Skeletal muscle cell (primary cell): ENCODE data around the gene ALG9.

Experiments used
- DNase-seq: peaks from one replicate; pipeline ENCODE4 v3.0.0-alpha.2; 2010; ENCODE audit warnings: low read depth
- H3K4me3 ChIP-seq: 2 replicates; pipeline ENCODE4 v1.5.1; 2011; ENCODE audit warnings: low read depth, mild to moderate bottlenecking, control low read depth, low read length, moderate library complexity

ALG9 gene, protein sequence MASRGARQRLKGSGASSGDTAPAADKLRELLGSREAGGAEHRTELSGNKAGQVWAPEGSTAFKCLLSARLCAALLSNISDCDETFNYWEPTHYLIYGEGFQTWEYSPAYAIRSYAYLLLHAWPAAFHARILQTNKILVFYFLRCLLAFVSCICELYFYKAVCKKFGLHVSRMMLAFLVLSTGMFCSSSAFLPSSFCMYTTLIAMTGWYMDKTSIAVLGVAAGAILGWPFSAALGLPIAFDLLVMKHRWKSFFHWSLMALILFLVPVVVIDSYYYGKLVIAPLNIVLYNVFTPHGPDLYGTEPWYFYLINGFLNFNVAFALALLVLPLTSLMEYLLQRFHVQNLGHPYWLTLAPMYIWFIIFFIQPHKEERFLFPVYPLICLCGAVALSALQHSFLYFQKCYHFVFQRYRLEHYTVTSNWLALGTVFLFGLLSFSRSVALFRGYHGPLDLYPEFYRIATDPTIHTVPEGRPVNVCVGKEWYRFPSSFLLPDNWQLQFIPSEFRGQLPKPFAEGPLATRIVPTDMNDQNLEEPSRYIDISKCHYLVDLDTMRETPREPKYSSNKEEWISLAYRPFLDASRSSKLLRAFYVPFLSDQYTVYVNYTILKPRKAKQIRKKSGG

DNA sequence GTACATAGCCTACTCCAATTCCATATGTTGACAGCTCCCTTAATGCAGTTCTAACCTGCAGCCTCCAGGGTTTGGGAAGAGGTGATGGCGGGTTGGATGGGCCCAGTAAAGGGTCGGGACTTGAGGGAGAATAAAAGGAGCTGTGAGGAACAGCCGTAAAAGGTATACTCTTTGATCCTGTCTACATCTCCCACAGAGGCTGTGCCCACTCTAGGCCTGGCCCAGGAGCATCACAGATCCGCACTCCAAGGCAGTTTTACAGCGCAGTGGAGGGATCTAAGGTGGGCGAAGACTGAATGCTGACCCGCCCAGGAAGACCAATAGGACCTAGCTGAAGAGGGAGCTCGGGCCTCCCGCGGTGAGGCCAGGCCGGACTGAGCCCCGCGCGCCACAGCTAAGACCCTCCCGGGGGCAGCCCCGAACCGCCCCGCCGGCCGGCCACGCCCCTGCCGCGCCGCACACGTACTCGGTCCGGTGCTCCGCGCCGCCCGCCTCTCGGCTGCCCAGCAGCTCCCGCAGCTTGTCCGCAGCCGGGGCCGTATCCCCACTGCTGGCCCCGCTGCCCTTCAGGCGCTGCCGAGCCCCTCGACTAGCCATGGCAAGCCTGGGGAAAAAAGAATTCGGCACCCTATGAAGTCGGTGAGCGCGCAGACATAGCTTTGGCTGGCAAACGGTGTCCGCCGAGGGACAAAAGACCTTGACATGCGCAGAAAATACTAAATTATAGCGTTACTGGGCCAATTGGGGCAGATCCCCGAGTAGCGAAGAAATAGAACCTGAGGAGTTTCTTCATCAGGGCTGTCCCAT is at the start of gene ALG9:
TSS of gene ALG9 (minus strand) at position 696 of the 807 bp plus-strand sequence. CDS start at position 597, 99 bp downstream.
- H3K4me3 ChIP-seq, result peak within 1 kb of the TSS; percentile 71
- DNase-seq, result peak; percentile 70

DNA sequence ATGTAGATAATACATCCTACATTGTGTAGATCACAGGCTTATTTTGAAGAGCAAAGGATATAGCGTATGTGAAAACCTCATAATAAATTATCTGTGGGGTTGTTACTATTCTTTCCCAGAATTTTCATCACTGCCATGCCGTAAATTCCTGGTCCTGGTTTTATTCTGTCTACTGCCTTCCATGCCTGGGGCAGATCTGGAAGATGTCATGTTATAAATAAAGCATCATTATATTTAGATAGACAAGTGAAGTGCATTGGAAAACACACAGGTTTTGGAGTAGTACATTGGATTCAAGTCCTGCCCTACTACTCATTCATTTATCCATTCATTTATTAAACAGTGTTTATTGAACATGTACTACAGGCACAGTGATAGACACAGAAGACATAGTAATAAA is 49.5 kb upstream of the ALG9 start:
- H3K4me3 ChIP-seq, result no peak overlapping the region
- no peak for DNase-seq

DNA sequence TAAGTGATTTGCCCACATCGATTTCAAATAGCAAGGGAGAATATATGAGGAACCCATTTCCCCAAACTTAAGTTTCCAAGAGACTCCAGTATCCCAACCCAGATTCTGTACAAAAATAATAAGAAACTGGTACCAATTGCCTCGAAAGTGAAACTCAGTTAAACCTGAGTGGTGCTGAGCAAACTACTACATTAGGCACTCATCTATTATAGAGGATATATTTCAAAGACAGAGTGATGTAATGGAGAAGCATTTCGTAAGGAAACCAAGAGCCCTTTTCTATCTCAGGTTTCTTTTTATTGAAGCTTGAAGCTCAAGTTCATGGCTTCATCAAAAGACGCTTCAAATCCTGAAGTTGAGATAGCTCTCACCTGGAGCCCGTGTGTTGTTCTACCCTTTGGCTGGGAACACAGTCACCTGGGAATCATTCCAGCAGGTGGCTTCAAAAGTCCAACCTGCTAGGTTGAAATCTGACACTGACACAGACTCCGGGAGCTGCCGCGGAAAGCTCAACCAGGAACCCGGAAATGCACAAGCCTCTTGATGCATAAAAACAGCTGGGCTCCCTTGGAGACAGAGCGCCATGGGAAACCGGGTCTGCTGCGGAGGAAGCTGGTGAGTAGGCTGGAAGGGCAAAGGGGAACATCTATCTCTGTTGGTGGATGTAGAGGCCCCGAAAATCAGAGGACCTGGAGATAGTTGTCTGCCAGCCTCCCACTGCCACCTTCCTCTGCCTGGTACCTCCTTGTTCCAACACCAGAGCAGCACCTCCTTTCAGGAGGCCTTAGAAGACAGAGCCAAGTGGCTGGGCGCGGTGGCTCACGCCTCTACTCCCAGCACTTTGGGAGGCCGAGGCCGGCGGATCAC is 47.2 kb upstream of the ALG9 start, which contains the start of gene C11orf52:
TSS of gene C11orf52 (plus strand) at position 524 of the 867 bp plus-strand sequence. CDS start at position 584, 60 bp downstream.
- DNase-seq, result no peak
- H3K4me3 ChIP-seq, result no peak within 1 kb of the TSS

DNA sequence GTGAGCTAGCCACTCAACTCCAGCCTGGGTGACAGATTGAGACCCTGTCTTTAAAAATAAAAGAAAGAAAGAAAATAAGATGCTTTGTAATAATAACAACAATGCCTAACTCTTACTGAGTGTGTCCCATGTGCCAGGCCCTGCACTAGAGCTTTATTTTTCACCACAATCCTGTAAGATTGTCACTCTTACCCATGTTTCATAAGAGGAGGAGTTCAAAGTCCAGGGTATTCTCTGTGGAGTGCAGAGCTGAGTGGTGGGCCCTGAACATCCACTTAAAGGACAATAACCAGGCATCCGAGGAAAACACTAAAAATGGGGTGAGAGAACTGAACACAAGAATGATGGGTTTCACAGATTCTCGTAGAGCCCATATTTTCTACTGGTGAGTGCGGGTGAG is 46.4 kb upstream of the ALG9 start:
- no peak for DNase-seq
- H3K4me3 ChIP-seq, result no peak overlapping the region

DNA sequence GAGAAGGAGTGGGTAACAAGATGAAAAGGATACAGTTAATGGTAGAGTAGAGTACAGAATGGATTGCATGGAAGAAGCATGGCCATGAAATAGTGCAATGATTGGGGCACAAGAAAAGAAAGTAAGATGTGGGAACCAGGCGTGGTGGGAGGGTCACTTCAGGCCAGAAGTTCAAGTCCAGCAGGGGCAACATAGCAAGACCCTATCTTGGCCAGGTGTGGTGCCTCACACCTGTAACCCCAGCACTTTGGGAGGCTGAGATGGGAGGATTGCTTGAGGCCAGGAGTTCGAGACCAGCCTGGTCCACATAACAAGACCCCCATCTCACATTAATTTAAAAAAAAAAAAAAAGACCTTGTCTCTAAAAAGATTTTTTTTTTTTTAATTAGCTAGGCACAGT is 45.9 kb upstream of the ALG9 start:
- DNase-seq, result no peak
- H3K4me3 ChIP-seq, result no peak overlapping the region

DNA sequence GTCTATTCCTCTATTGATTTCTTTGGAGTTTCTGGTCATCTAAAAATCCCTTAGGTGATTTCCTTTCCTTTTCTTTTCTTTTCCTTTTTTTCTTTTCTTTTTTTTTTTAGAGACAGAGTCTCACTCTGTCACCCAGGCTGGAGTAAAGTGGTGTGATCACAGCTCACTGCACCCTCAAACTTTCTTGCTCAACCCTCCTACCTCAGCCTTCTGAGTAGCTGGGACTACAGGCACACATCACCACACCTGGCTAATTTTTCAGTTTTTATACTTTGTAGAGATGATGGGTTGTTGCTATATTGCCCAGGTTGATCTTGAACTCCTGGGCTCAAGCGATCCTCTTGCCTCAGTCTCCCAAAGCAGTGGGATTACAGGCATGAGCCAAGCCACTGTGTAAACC is 45.4 kb upstream of the ALG9 start:
- DNase-seq, result no peak

DNA sequence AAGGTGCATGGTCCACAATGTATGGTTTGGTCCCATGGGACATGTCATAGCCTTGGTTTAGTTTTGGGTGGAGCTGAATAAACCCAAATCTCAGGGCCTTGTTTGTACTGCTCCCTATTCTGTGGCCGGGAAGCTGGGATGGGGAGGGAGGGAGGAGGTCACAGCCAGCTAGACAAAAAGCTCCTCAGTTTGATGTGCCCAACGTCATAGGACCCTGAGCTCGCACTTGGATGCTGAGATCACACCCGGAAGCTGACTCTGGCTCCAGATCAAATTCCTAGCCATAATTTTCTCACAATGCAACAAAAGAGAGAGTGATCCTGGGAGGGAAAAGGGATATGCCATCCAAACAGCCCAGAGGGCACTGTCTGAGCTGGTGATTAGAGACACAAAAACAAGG is 42.6 kb upstream of the ALG9 start:
- no peak for DNase-seq
- H3K4me3 ChIP-seq, result no peak overlapping the region

More for the DNA sequence above, 45.4 kb upstream of the ALG9 start:
- no peak overlapping the region for H3K4me3 ChIP-seq

DNA sequence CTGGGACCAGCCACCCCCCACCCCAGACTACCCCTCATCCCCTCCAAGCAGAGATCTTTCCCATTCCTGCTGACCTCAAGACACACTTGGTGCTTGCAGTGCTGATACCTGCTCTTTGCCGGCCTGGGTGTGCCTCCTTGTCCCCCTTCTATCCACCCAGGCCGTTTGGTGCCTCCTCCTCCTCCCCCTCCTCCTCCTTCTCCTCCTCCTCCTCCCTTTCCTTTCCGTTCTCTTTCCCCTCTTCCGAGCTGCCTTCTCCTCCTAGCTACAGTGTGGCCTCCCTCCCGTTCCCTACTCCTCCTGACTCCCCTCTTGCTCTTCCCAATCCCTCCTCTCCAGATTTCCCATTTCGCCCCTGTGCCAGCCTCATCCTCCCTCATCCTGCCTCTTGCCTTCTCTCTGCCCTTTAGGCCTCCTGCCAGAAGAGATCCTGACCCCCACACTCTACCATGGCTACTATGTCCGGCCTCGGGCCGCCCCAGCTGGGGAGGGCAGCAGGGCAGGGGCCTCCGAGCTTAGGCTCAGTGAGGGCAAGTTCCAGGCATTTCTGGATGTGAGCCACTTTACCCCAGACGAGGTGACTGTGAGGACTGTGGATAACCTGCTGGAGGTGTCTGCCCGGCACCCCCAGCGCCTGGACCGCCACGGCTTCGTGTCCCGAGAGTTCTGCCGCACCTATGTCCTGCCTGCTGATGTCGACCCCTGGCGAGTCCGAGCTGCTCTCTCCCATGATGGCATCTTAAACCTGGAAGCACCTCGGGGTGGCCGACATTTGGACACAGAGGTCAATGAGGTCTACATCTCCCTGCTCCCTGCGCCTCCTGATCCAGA is 41.9 kb upstream of the ALG9 start:
- H3K4me3 ChIP-seq, result peak overlapping the region; percentile 14
- no peak for DNase-seq

DNA sequence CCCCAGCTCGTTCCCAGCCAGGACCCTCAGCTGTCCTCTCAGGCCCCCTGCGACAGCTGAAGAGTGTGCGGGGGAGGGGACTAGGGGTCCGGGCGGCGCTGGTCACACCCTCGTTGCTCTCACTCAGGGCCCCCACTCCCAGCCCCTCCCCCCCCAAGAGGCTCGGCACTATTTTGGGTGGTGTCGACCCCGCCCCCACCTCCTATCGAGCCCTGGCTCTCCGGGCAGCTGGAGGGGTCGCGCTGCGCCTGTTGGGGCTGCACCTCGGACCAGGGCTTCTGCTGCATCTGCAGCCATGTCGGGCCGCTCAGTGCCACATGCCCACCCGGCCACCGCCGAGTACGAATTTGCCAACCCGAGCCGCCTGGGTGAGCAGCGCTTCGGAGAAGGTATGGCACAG is 41.2 kb upstream of the ALG9 start, which contains the start of gene HSPB2:
TSS of gene HSPB2 (plus strand) at position 200 of the 400 bp plus-strand sequence. CDS start at position 296, 96 bp downstream.
- H3K4me3 ChIP-seq, result peak within 1 kb of the TSS; percentile 14
- no peak for DNase-seq

DNA sequence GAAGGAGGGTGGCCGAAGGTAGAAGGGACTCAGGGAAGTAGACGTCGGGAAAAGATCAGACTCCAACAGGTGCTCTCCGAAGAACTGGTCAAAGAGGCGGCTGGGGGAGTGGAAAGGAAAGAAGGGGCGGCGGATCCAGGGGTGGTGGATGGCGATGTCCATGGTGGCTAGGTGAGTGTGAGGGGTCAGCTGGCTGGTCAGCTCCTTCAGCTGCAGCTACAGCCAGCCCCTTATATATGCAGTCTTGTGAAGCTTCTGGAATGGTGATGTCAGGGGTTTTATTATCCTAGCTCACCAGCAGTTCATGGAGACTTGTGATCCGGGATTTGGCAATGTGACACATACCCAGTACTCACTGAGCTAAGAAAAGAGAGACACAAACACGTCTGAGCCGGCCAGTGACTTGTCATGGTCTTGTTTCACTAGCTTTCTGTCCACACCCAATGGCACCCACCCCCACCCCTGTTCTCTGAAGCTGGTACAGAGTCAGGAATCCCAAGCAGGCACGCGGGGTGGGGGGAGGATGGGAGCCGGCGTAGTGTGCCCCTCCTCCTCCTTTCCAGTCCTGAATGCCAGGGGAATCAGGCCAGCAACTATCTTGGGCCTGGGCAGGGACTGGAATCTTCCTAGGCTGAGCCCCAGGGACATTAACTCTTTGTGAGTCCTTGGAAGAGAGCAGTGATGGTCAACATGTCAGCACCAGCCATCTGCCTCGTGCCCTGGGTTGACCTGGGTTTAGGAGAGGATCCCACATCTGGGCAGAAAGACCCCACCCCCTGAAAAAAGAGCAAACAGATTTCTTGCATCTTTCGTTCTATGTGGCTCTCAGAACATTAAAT is 40.4 kb upstream of the ALG9 start, which contains the start of gene CRYAB:
TSS of gene CRYAB (minus strand) at position 208 of the 839 bp plus-strand sequence. CDS start at position 162, 46 bp downstream.
- peak; percentile 85 for DNase-seq
- H3K4me3 ChIP-seq, result peak within 1 kb of the TSS; percentile 10

DNA sequence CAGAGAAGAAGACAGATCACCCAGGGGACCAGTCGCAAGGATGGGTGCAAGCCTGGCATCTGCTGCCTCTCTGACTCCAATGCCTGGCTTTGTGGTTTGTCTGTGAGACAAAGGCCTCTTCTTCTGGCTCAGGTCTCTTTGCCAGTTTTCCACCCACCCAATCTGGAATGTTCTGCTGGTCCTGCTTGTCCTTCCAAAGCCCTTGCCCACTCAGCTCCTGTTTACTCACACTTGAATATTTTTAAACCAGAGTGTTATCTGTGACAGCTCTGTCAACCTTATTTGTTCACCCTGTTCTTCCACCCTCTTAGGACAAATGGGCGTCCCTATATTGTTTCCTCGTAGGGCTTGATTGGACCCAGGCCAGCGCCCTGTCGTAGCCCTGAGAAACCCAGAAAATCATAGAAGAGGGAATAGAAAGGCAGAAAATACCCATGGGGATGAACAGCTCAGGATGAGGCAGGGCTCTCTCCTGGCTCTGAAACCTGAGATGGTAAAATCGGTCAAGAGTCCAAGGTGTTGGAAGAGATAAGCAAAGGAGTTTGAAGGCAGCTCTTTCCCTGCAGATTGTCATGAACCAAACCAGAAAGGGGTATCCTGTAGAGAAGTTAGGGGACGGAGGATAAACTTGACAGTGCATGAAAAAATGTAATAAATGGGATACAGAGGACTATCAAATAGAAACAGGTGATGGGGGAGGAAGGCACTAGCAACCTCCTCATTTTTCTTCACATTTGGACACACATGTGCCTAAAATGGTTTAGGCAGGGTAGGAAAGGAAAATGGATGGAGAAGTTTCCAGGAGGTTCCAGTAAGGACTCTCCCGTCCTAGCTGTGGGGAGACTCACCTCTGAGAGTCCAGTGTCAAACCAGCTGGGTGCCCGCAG is 39.5 kb upstream of the ALG9 start:
- peak overlapping the region; percentile 1 for H3K4me3 ChIP-seq
- DNase-seq, result no peak

DNA sequence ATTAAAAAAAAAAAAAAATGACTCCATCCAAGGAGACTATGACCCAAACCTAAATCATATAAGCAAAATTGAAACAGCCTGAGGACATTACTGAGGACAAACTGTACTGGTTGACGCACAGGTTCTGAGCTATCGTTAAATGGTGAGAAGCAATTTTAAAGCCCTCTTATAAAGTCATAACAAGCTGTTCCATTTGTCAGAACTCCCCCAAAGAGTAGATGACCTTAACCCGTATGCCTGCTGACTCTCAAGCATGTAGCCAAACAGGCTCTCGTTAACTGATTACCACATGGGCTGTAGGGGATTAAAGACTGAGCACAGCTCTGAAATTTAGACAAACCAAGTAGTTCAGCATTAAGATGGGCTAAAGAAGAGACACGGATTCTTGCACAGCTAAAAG is 38.0 kb upstream of the ALG9 start:
- no peak overlapping the region for H3K4me3 ChIP-seq
- no peak for DNase-seq

DNA sequence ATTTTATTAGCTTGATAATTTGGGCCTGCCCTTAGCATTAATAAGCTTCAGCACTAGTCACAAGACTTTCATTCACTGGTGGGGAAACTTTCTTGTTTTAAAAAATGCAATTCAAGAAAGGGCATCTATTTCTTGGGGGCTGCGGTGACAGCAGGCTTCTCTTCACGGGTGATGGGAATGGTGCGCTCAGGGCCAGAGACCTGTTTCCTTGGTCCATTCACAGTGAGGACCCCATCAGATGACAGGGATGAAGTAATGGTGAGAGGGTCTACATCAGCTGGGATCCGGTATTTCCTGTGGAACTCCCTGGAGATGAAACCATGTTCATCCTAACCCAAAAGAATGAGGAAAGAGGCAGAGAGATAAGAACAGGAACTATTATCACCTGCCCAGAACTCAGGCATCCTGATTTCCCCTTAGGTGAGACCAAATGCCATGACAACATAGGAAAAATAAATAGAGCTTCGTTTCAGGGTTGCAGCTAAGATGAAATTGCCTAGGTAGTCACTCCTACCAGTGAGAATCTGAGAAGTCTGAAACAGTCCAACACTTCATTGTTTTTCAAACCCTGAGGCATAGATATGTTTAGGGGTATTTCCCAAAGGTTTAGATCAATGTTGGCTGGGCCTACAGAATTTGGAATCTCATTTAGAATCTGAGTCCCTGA is 37.4 kb upstream of the ALG9 start:
- no peak for DNase-seq
- no peak overlapping the region for H3K4me3 ChIP-seq

DNA sequence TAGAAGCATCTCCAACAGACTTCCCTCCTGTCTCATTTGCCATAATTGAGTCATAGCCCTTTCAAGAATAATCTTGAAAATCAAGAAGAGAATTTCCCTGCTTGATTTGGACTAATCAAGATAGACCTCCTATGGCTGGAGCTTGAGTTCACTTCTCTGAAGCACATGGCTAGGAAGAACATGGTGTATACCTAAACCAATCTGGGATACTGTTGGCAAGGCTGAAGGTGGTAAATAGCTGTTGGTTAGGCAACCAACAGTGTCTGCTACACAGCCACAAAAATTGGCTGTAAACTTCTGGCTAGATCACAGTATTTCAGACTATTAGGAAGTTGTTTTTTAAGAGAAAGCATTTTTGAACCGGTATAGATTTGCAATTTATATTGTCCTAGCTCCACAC is 35.3 kb upstream of the ALG9 start:
- no peak for DNase-seq

DNA sequence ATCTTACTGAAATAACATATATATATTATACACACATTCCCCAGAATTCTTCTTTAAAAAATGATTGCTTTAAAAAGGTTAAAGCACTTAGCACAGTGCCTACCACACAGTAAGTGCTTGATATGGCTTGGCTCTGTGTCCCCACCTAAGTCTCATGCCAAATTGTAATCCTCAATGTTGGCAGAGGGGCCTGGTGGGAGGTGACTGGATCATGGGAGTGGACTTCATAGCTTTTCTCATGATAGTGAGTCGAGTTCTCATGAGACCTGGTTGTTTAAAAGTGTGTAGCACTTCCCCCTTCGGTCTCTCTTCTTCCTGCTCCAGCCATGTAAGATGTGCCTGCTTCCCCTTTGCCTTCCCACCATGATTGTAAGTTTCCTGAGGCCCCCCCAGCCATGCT is 34.0 kb upstream of the ALG9 start:
- no peak for DNase-seq
- no peak overlapping the region for H3K4me3 ChIP-seq

More for the DNA sequence above, 35.3 kb upstream of the ALG9 start:
- no peak overlapping the region for H3K4me3 ChIP-seq

DNA sequence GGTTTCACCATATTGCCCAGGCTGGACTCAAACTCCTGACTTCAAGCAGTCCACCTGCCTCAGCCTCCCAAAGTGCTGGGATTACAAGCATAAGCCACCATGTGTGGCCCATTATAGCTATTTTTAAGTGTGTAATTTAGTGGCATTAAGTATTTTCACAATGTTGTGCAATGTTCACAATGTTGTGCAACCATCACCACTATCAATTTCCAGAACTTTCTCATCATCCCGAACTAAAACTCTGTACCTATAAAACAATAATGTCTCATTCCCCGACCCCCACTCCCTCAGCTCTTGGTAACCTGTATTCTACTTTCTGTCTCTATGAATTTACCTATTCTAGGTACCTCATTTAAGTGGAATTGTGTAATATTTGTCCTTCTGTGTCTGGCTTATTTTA is 15.5 kb upstream of the ALG9 start:
- no peak for DNase-seq
- H3K4me3 ChIP-seq, result no peak overlapping the region
